HL-60 (cell line): ENCODE data around the gene TMEM131L.

Experiments used
- DNase-seq, 2 experiments: peaks; one replicate each; pipeline ENCODE4 v3.0.0-alpha.2; 2010 to 2020; ENCODE audit warnings: low read depth in 1 of 2, low spot score in 1 of 2
- H3K27ac ChIP-seq: fragments of 250-450 bp; sonication (Bioruptor Pico); replicated peaks from 2 replicates; pipeline ENCODE4 v1.5.1; 2020; ENCODE audit warnings: mild to moderate bottlenecking, moderate library complexity
- H3K27me3 ChIP-seq: fragments of 250-450 bp; sonication (Bioruptor Pico); 2 replicates; pipeline ENCODE4 v1.5.1; 2021; ENCODE audit warnings: mild to moderate bottlenecking, moderate library complexity; ENCODE audit not compliant: insufficient read depth, poor library complexity, severe bottlenecking
- H3K4me3 ChIP-seq: replicated peaks from 2 replicates; pipeline ENCODE4 v1.5.1; 2011; ENCODE audit warnings: mild to moderate bottlenecking, control low read depth, low read length; ENCODE audit not compliant: insufficient read depth
- CTCF ChIP-seq: IDR thresholded peaks from one replicate; pipeline ENCODE4 v1.5.1; 2011; ENCODE audit warnings: low read length, control low read depth, inconsistent platforms; ENCODE audit not compliant: insufficient read depth
- GABPA ChIP-seq: IDR thresholded peaks from 2 replicates; pipeline ENCODE4 v1.6.1; 2012; ENCODE audit warnings: low read depth
- POLR2AphosphoS5 ChIP-seq: IDR thresholded peaks from 2 replicates; pipeline ENCODE4 v1.6.1; 2012; ENCODE audit warnings: low read depth
- SPI1 ChIP-seq: IDR thresholded peaks from 2 replicates; pipeline ENCODE4 v1.6.1; 2012; ENCODE audit warnings: low read depth, mild to moderate bottlenecking, borderline replicate concordance
- TF ChIP-seq, protein P1 (sequence below): IDR thresholded peaks from 2 replicates; pipeline ENCODE4 v1.6.1; 2012; ENCODE audit warnings: low read depth; ENCODE audit not compliant: insufficient replicate concordance

TMEM131L gene

DNA sequence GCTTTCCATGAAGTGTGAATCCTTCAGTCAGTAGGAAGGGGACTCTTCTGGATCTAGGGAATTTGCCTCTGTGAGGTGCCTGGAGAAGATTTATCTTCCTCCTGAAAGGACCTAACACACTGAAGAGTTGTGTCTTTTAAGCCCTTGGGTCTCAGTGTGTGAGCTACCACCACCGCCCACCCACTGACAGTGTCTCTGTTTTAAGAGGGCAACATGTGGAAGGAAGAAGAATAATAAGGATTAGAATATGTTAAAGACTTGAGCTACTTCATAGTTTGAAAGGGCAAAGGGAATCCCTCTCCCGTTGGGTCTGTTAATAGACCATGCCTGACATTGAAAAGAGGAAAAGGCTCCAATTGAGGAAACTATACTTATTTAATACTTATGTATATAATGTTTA, 153.7 kb downstream of the TMEM131L start:
- TF ChIP-seq SPI1 (no peak), CTCF (no peak), GABPA (no peak), POLR2AphosphoS5 (no peak)
- TF ChIP-seq, protein P1, sequence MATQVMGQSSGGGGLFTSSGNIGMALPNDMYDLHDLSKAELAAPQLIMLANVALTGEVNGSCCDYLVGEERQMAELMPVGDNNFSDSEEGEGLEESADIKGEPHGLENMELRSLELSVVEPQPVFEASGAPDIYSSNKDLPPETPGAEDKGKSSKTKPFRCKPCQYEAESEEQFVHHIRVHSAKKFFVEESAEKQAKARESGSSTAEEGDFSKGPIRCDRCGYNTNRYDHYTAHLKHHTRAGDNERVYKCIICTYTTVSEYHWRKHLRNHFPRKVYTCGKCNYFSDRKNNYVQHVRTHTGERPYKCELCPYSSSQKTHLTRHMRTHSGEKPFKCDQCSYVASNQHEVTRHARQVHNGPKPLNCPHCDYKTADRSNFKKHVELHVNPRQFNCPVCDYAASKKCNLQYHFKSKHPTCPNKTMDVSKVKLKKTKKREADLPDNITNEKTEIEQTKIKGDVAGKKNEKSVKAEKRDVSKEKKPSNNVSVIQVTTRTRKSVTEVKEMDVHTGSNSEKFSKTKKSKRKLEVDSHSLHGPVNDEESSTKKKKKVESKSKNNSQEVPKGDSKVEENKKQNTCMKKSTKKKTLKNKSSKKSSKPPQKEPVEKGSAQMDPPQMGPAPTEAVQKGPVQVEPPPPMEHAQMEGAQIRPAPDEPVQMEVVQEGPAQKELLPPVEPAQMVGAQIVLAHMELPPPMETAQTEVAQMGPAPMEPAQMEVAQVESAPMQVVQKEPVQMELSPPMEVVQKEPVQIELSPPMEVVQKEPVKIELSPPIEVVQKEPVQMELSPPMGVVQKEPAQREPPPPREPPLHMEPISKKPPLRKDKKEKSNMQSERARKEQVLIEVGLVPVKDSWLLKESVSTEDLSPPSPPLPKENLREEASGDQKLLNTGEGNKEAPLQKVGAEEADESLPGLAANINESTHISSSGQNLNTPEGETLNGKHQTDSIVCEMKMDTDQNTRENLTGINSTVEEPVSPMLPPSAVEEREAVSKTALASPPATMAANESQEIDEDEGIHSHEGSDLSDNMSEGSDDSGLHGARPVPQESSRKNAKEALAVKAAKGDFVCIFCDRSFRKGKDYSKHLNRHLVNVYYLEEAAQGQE = no peak
- DNase-seq = no peak
- Histone ChIP-seq H3K27me3 (no peaks in the 10 kb centered on the region), H3K27ac (no peak overlapping the region), H3K4me3 (no peak overlapping the region)

DNA sequence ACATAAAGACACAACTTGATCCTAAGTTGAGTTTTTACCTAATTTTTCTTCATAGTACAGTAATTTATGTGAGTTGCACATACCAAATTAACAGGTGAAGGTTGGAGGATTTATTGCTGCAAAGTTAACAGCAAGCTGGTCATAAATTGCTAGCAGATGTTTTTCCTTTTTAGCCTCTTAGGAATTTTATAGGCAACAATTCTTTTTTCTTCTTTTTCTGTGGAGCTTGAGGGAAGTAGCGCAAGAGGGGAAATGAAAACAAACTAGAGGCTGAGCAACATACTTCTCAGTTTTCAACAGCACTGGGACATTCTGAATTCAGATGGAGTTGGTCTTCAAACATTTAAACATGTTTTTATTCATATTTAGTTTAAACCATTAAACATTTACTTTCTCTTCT, 154.2 kb downstream of the TMEM131L start:
- Histone ChIP-seq H3K27ac (no peak overlapping the region), H3K4me3 (no peak overlapping the region), H3K27me3 (no peaks in the 10 kb centered on the region)
- DNase-seq = no peak
- no peak for TF ChIP-seq CTCF

GRCh38 chr4:153622093-153622492, 155.9 kb downstream of the TMEM131L start:
- no peak for TF ChIP-seq POLR2AphosphoS5
- TF ChIP-seq GABPA = no peak
- TF ChIP-seq CTCF = no peak
- no peak for DNase-seq
- H3K4me3 ChIP-seq = no peak overlapping the region
- no peak overlapping the region for H3K27ac ChIP-seq
- no peaks in the 10 kb centered on the region for H3K27me3 ChIP-seq

- TF ChIP-seq SPI1 (no peak), POLR2AphosphoS5 (no peak), CTCF (no peak), GABPA (no peak)
- TF ChIP-seq, protein P1 = no peak
- Histone ChIP-seq H3K4me3 (no peak overlapping the region), H3K27me3 (no peaks in the 10 kb centered on the region), H3K27ac (no peak overlapping the region)
- no peak for DNase-seq
These were observed 156.6 kb downstream of the TMEM131L start for GRCh38 chr4:153622778-153623240.
